Mucosa of rectum (tissue), 2 donors: Measurements from ENCODE around the gene ZNF775.

Experiments used
- H3K27ac ChIP-seq, 2 donors: one replicate each; pipeline ENCODE4 v1.7.0; 2013; ENCODE audit warnings: inconsistent platforms in 2 of 2, low read depth in 2 of 2, low read length in 2 of 2
- H3K27me3 ChIP-seq, 2 donors: one replicate each; pipeline ENCODE4 v1.7.0; 2013; ENCODE audit warnings: low read length in 2 of 2; ENCODE audit not compliant: control insufficient read depth in 2 of 2, insufficient read depth in 2 of 2
- H3K36me3 ChIP-seq, 2 donors: one replicate each; pipeline ENCODE4 v1.7.0; 2013; ENCODE audit warnings: low read length in 2 of 2; ENCODE audit not compliant: control insufficient read depth in 2 of 2, insufficient read depth in 2 of 2
- H3K4me1 ChIP-seq, 2 donors: one replicate each; pipeline ENCODE4 v1.7.0; 2013; ENCODE audit warnings: low read length in 2 of 2, mild to moderate bottlenecking in 1 of 2; ENCODE audit not compliant: control insufficient read depth in 2 of 2, insufficient read depth in 2 of 2
- H3K4me3 ChIP-seq, 2 donors: one replicate each; pipeline ENCODE4 v1.7.0; 2013; ENCODE audit warnings: low read length in 2 of 2
- H3K9ac ChIP-seq, 2 donors: one replicate each; pipeline ENCODE4 v1.7.0; 2013; ENCODE audit warnings: low read length in 2 of 2, low read depth in 1 of 2, mild to moderate bottlenecking in 1 of 2
- H3K9me3 ChIP-seq, 2 donors: one replicate each; pipeline ENCODE4 v1.7.0; 2013; ENCODE audit warnings: low read length in 2 of 2; ENCODE audit not compliant: control insufficient read depth in 2 of 2
- donor health status: healthy.
- donor health status: Normal muscosa, but diverticular disease.

The ZNF775 gene

DNA sequence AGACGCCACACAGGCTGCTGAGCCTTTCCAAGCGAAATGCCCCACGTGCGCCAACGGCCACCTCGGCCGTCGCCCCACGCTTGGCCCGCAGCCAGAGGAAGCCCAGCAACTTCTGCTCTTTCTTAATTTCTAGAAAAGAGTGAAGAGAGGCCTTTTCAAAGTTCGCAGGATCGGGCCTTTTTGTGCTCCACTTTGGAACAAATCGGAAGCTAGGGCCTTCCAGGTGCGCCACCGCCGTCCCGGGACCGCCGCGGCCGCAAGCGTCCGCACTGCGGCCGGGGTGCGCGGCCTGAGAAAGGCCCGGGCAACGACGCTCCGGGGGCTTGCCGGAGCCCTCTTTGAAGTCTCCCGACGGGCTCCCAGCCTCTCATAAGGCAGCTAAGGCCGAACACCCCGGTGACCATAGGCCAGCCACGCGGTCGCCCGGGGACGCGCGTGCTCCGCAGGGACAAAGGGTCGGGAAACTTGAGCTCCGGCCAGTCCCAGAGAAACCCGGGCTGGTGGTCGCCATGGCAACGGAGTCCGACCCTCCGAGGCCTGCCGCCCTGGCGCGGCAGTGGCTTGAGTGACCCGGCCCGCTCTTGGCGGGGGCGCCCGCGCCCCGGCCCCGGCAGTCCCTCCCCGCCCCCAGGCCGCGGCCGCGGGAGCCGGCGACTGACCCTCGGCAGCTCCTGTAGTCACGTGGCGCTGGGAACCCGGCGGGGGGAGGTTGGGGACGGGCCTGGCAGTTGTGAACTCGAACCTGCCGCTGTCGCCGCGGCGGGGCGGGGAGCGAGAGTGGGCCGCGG, 10.8 kb upstream of the ZNF775 start, which contains the start of gene REPIN1:
TSS of gene REPIN1 (plus strand) at position 727 of the 788 bp plus-strand sequence. CDS start 890 bp downstream, outside the sequence.
- Histone ChIP-seq H3K9ac (peak within 1 kb of the TSS; percentile 83 to 92), H3K4me1 (peaks cover 42 to 46% of the 10 kb centered on the region in 2 donors)

DNA sequence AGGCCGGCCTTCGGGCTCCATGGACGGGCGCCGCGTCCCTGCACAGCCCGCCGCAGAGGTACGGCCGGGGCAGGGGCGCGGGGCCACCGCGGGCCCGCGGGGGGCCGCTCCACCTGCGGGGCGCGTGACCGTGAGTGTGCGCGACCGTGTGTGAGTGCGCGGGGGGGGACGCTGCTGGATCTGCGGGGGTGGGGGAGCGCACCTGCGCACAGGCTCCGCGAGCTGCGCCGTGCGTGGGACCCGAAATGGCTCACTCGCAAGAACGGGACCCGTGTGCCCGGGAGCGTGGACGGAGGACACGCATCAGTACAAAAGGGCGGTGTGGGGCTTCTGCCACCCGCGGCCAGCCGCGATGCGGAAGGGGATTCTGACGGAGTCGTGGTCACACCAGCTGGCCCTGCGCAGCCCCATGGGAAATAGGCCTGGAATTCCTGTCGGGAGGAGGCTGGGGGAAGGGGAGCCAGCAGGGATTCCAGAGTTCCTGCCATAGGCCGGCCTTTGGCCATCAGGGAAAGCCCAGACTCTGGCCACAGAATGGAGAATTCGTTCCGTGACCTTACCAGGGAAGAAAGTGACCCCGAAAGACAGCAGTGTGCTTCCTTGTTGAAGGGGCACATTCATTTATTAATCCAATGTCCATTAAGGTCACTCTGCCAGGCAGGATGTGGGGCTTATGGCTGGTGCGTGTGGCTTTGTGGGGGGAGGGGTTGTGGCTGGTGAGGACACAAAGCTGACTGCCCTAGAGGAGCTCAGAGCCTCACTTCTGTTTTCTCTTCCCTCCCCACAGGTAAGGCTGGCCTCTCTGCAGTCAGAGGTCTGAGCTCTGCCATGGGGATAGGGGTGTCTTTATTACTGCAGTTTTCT, 10.0 kb upstream of the ZNF775 start:
- H3K27me3 ChIP-seq, result no peaks in the 10 kb centered on the region
- peaks cover 49 to 50% of the 10 kb centered on the region in 2 donors for H3K4me1 ChIP-seq
- peak overlapping the region; percentile 84 to 97 for H3K4me3 ChIP-seq
- no peaks in the 10 kb centered on the region for H3K9me3 ChIP-seq
- peak overlapping the region; percentile 94 to 96 for H3K27ac ChIP-seq
- H3K36me3 ChIP-seq, result peaks cover 11 to 28% of the 10 kb centered on the region in 2 donors
- H3K9ac ChIP-seq, result peak overlapping the region; percentile 83 to 92

More for the DNA sequence above, 10.8 kb upstream of the ZNF775 start, which contains the start of gene REPIN1:
- Histone ChIP-seq H3K36me3 (peaks cover 8 to 21% of the 10 kb centered on the region in 2 donors), H3K27ac (peak within 1 kb of the TSS; percentile 94 to 96), H3K4me3 (peak within 1 kb of the TSS; percentile 84 to 97), H3K27me3 (no peaks in the 10 kb centered on the region), H3K9me3 (no peaks in the 10 kb centered on the region)

DNA sequence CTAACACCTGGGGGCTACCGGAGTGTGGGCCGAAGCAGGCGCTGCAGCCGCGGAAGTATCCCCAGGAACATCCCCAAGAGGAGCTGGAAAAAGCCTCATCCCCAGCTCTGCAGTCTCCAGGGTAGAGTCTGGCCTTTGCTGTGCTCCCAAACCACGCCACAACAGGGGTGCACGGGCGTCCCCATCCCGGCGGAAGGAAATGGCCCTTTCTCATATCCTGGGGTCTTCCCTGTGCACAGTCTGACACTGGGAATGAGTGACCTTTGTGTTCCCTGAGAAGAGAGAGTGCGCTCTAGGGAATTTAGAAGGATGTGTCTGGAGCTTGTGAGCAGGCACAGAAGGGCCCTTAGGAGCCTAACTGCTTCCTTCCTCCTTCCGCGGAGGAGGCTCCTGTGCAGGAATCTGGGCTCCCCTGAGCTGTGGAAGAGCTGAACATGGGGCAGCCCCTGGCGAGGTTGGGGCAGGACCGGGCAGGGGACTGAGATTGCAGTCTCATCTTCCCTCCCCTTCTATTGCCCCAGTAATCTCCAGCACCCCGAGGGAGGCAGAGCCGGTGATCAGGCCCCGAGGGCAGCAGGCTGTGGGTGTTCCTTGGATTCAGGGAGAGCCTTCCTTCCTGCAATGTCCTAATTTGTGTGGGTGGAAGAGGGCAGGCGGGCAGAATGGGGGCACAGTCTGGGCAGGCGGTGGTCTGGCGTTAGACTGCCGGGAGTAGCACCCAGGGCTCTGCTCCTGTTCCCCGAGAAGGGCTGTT, 9.2 kb upstream of the ZNF775 start:
- Histone ChIP-seq H3K27me3 (no peaks in the 10 kb centered on the region), H3K36me3 (peaks cover 11 to 30% of the 10 kb centered on the region in 2 donors), H3K9me3 (no peaks in the 10 kb centered on the region), H3K27ac (peak overlapping the region; percentile 94 to 96), H3K4me3 (peak overlapping the region; percentile 84 to 97), H3K4me1 (peaks cover 49 to 56% of the 10 kb centered on the region in 2 donors), H3K9ac (peak overlapping the region; percentile 83 to 92)

DNA sequence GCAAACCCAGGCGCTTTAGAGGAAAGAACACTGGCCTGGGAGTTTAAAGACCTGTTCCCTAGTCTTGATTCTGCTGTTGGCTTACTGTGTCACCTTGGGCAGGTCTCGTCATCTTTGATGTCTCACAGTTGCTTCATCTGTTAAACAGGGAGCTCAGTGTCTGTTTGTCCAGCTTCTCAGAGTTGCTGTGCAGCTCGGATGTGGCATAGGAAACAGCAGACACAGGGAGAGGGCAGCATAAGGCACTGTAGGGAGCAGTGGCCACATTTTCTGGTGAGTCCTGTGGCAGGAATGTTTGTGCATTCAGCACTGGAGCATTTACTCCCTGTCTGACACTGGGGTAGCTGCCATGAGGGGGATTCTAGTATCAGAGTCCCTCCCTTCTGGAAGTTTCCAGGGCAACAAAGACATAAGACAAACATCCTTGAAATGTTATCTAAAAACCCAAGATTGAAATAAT, 8.5 kb upstream of the ZNF775 start:
- Histone ChIP-seq H3K36me3 (peaks cover 11 to 30% of the 10 kb centered on the region in 2 donors), H3K4me1 (peaks cover 51 to 57% of the 10 kb centered on the region in 2 donors), H3K27ac (peak overlapping the region; percentile 94 to 96), H3K27me3 (no peaks in the 10 kb centered on the region), H3K9ac (peak overlapping the region; percentile 83 to 92), H3K9me3 (no peaks in the 10 kb centered on the region), H3K4me3 (peak overlapping the region; percentile 84 to 97)

DNA sequence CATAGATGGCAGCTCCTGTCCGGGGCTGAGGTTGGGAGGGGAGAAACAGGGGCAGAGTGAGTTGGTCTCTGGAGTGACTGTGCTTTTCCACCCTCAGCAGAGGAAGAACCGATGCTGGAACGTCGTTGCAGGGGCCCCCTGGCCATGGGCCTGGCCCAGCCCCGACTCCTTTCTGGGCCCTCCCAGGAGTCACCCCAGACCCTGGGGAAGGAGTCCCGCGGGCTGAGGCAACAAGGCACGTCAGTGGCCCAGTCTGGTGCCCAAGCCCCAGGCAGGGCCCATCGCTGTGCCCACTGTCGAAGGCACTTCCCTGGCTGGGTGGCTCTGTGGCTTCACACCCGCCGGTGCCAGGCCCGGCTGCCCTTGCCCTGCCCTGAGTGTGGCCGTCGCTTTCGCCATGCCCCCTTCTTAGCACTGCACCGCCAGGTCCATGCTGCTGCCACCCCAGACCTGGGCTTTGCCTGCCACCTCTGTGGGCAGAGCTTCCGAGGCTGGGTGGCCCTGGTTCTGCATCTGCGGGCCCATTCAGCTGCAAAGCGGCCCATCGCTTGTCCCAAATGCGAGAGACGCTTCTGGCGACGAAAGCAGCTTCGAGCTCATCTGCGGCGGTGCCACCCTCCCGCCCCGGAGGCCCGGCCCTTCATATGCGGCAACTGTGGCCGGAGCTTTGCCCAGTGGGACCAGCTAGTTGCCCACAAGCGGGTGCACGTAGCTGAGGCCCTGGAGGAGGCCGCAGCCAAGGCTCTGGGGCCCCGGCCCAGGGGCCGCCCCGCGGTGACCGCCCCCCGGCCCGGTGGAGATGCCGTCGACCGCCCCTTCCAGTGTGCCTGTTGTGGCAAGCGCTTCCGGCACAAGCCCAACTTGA, 7.8 kb upstream of the ZNF775 start:
- Histone ChIP-seq H3K4me1 (peaks cover 54 to 64% of the 10 kb centered on the region in 2 donors), H3K27me3 (no peaks in the 10 kb centered on the region)

DNA sequence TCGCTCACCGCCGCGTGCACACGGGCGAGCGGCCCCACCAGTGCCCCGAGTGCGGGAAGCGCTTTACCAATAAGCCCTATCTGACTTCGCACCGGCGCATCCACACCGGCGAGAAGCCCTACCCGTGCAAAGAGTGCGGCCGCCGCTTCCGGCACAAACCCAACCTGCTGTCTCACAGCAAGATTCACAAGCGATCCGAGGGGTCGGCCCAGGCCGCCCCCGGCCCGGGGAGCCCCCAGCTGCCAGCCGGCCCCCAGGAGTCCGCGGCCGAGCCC, 7.2 kb upstream of the ZNF775 start:
- Histone ChIP-seq H3K4me3 (peak overlapping the region; percentile 65 to 66), H3K36me3 (peaks cover 11 to 30% of the 10 kb centered on the region in 2 donors), H3K27me3 (no peaks in the 10 kb centered on the region), H3K4me1 (peaks cover 60 to 69% of the 10 kb centered on the region in 2 donors), H3K9ac (peak overlapping the region in 1 of 2 donors; percentile 83), H3K27ac (peak overlapping the region; percentile 94 to 96), H3K9me3 (no peaks in the 10 kb centered on the region)

More for the DNA sequence above, 7.8 kb upstream of the ZNF775 start:
- Histone ChIP-seq H3K4me3 (peak overlapping the region; percentile 66 to 97), H3K27ac (peak overlapping the region; percentile 94 to 96), H3K36me3 (peaks cover 11 to 30% of the 10 kb centered on the region in 2 donors), H3K9ac (peak overlapping the region; percentile 83 to 92), H3K9me3 (no peaks in the 10 kb centered on the region)

DNA sequence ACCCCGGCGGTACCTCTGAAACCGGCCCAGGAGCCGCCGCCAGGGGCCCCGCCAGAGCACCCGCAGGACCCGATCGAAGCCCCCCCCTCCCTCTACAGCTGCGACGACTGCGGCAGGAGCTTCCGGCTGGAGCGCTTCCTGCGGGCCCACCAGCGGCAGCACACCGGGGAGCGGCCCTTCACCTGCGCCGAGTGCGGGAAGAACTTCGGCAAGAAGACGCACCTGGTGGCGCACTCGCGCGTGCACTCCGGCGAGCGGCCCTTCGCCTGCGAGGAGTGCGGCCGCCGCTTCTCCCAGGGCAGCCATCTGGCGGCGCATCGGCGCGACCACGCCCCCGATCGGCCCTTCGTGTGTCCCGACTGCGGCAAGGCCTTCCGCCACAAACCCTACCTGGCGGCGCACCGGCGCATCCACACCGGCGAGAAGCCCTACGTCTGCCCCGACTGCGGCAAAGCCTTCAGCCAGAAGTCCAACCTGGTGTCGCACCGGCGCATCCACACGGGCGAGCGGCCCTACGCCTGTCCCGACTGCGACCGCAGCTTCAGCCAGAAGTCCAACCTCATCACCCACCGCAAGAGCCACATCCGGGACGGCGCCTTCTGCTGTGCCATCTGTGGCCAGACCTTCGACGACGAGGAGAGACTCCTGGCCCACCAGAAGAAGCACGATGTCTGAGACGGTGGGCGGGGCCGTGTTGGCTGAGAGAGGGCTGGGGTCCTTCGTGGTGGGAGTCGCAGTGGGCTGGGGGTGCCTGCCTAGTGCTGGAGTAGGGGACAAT, 6.7 kb upstream of the ZNF775 start:
- Histone ChIP-seq H3K36me3 (peaks cover 11 to 30% of the 10 kb centered on the region in 2 donors), H3K27ac (peak overlapping the region; percentile 94 to 96), H3K9ac (peak overlapping the region; percentile 61 to 83), H3K4me1 (peaks cover 63 to 70% of the 10 kb centered on the region in 2 donors), H3K4me3 (peak overlapping the region; percentile 65 to 66), H3K27me3 (no peaks in the 10 kb centered on the region), H3K9me3 (no peaks in the 10 kb centered on the region)

DNA sequence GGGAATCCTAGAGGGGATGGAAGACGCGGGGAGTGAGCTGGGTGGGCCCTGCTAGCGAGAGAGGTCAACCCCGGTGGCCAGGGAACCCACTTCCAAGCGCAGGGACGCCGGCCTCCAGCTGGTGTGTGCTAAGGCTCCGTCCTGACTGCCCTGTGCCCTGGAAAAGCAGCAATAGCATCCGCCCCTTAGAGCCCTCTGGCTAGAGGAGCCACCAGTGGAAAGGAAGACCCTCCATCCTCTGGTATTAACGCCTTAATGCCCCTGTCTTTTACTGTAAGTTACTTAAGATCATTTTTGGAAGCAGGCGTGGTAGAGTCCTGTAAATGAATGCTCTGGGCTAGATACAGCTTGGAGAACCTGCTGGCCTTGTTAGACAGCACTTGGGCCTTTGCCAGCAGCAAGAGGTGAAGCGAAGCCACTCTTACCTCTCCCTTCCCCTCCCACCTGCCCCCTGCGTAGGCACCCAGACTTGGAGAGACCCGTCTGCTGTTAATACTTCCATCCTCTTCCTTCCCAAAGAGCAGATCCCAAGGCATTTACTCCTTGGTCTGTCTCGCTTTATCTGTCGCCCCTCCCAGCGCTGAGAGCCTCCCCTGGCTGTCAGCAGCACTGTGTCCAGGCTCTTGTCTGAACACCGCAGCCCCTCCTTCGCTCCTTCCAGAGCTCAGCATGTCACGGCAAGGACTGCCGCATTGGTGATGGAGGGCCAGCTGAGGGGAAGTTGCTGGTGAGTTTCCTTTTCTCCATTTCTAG, 5.9 kb upstream of the ZNF775 start:
- H3K27me3 ChIP-seq, result no peaks in the 10 kb centered on the region
- peaks cover 11 to 30% of the 10 kb centered on the region in 2 donors for H3K36me3 ChIP-seq
- H3K9ac ChIP-seq, result peak overlapping the region; percentile 61 to 83
- H3K4me3 ChIP-seq, result peak overlapping the region; percentile 65 to 66
- H3K9me3 ChIP-seq, result no peaks in the 10 kb centered on the region
- peak overlapping the region; percentile 94 to 96 for H3K27ac ChIP-seq
- peaks cover 61 to 70% of the 10 kb centered on the region in 2 donors for H3K4me1 ChIP-seq
